HG02610 (cell line): ENCODE results near the gene SMIM10L2A.
"Not testable (repeated sequence)": the region's sequence is repeated elsewhere in the genome, so short reads cannot be mapped to it uniquely, and the experiment has no call there.

ENCODE experiments used
- ATAC-seq: cut with Tn5 transposase; IDR thresholded peaks from one replicate; pipeline ENCODE4 v1.9.1; 2021; ENCODE audit warnings: mild to moderate bottlenecking, moderate library complexity; ENCODE audit not compliant: unreplicated experiment

The SMIM10L2A gene

DNA sequence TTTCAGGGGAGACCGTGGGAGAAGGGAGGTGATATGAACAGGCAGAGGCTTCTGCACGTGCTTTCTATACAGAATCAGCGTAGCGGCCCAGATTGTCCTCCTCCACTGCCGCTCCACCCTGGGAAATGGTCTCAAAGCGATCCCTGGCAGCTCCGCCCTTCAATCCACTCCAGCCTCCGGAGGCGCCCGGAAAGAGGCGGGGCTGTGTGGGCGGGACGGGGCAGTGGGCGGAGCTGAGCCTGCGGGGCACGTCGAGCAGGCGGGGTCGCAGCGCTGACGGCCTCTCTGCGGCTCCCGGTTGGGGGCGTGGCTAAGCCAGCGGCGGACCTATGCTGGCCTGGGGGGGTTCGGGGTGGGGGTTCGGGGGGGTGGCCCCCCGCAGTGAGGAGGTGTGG, 210 bp upstream of the SMIM10L2A start:
- peak; percentile 95 for ATAC-seq

GRCh38 chrX:135422810-135423168, 1.0 kb downstream of the SMIM10L2A start:
- ATAC-seq = not testable (repeated sequence)

DNA sequence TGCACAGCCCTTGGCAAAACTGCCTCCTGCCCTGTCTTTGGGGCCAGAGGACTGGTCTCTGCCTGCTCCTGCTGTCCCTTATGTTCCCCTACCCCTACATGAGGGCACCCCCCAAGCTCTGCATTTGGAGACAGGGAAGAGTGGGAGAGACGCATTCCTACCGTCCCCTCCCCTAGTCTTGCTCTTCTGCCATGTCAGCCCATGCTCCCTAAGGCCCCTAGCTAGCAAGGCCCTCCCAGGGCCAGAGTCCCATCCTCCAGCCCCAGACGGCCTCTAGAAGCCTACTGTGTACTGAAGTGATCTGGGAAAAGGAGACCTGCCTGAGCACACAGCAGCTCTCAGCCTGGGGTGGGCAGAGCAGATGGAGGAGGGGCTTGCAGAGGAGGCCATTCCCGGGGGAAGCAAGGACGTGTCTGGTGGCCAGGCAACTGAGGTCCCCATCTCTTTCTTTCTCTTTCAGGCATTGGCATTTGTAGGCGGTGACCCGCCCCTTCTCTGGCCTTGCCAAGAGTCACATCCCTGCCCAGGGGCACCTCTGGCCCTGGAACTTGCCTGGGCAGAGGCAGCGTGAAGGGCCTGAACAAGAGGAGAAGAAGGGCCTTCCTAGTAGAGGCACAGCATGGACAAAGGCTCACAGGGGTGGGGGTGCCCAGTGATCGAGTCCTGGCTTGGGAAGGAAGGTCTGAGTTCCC, 1.6 kb downstream of the SMIM10L2A start:
- not testable (repeated sequence) for ATAC-seq

GRCh38 chrX:135424469-135424868, 2.7 kb downstream of the SMIM10L2A start:
- ATAC-seq = no peak

DNA sequence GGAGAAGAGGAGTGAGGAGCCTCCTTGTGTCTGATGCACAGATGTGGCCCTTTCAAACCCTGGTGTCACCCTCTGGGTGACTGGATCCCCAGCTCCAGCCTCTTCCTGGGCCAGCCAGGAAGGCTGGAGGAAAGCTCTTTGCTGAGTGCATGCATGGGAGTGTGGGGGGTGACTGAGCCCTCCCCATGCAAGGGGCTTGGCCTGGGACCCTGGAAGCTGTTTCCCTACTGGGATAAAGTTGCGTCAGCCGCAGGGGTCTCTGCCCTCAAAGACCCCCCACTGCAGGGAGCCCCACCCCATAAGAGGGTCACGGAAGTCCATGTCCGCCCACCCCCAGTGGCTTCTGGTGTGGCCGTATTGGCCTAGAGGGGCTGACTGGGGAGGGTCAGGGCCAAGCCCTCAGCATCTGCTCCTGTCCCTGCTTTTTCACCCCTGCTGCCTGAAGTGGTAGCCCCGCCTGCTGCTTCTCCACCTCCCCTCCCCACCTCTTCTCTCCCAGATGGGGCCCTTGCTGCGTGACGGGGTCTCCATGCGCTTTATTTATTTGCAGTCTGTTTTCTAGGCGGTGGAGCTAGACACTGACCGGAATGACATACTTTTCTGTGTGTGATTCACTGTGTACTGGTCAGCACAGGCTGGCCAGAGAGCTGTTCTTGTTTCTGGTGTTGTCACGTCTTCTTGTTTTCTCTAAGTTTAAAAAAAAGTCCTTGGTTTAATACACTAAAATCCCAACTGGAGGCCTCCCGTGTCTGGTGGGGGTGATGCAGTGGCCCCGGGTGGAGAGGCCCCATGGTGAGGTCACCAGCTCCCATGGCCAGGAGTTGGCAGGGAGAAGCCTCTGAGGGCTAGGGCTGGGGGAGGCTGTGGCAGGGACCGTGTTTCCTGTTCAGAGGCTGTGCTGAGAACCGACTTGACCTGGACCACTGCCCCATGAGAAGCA, 3.6 kb downstream of the SMIM10L2A start:
- ATAC-seq = no peak

GRCh38 chrX:135429429-135429828, 7.7 kb downstream of the SMIM10L2A start:
- no peak for ATAC-seq

DNA sequence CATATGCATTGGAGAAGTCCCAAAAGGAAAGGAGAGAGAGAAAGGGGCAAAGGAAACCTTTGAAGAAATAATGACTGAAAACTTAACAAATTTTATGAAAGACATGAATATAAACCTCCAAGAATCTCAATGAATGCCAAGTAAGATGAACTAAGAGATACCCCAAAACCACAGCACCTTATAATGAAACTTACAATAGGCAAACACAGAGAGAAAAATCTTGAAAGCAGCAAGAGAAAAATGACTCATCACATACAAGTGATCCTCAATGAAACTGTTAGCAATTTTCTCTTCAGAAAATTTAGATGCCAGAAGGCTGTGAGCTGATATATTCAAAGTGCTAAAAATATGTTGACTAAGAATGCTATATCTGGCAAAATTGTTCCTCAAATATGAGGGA, 10.1 kb downstream of the SMIM10L2A start:
- ATAC-seq = no peak

DNA sequence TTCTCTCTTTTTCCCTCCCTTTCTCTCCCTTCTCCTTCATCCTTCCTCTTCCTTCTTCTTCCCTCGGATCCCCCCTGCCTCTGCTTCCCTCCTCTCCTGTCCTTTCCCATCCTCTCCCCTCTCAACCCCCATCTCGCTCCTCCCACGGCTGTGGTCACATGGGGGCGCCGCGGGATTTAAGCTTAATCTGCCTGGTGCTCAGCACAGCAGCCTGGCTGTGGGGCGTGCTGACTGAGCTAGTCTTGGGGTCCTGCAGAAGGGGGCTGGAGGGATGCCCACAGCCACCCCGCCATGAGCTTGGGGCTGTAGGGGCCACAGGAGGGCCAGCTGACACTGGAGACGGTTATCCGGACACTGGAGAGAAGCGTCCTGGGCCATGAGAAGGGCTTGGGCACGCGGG, 10.7 kb downstream of the SMIM10L2A start:
- no peak for ATAC-seq

DNA sequence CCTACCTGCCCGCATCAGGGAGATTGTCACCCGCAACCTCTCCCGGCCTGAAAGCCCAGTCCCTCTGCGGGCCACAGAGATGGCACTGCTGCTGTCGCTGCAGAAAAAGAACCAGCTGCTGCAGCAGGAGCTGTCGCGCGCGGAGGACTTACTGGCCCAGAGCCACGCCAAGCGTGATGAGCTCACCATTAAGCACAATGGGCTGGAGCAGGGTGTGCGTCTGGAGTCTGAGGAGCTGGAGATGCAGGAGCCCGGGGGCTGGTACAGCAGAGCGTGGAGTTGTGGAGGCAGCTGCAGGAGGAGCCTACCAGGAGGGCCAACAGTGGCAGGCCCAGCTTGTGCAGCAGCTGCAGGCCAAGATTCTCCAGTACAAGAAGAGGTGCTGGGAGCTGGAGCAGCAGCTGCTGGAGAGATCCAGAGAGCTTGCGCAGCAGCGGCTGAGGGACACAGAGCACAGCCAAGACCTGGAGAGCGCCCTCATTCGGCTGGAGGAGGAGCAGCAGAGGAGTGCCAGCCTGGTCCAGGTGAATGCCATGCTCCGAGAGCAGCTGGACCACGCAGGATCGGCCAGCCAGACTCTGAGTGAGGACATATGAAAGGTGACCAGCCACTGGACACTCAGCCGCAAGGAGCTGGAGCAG, 11.3 kb downstream of the SMIM10L2A start:
- no peak for ATAC-seq

GRCh38 chrX:135433531-135434257, 11.9 kb downstream of the SMIM10L2A start:
- ATAC-seq = no peak

- no peak for ATAC-seq
Observed at GRCh38 chrX:135434258-135435138, 12.8 kb downstream of the SMIM10L2A start.

GRCh38 chrX:135435139-135435922, 13.6 kb downstream of the SMIM10L2A start:
- no peak for ATAC-seq

- no peak for ATAC-seq
Observed at GRCh38 chrX:135435933-135436332, 14.2 kb downstream of the SMIM10L2A start.

DNA sequence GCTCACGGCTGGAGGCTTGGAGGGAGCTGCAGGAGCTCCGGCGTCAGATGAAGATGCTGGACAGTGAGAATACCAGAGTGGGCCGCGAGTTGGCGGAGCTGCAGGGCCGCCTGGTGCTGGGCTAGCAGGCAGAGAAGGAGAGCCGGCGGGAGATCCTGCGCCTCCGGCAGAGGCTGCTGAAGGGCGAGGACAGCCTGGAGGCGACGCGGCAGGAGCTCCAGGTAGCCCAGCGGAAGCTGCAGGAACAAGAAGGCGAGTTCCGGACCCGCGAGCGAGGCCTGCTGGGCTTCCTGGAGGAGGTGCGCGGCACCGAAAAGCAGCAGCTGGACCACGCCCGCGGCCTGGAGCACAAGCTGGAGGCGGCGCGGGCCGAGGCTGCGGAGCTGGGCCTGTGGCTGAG, 14.7 kb downstream of the SMIM10L2A start:
- no peak for ATAC-seq

DNA sequence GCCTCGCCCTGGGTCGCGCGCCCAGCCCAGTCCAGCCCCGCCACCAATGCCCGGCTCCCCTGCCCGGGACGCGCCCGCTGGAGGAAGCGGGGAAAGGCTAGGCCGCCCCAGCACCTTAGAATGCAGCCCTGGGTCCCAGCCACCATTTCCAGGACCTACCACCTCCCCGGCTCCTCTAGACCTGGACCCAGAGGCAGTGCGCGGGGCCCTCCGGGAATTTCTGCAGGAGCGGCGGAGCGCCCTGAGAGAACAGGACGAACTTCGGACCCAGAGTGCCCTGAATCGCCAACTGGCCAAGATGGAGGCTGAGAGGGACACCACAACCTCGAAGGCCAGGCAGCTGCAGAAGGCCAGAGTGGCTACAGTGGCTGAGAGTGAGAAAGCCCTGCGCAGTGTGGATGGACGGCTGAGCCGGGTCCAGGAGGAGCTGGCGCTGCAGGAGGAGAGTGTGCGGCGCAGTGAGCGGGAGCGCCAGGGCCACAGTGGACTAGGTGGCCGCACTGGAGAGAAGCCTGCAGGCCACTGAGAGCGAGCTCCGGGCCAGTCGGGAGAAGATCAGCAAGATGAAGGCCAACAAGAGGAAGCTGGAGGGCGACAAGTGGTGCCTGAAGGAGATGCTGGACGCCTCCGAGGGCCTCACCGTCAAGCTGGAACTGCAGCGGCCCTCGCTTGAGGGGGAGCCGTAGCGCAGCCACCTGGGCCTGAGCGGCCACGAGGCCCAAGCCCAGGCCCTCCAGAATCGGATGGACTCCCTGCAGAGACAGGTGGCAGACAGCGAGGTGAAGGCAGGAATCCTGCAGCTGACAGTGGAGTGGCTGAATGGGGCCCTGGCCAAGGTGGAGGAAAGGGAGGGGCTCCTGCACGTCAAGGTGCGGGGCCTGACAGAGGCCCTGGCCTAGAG, 15.5 kb downstream of the SMIM10L2A start:
- no peak for ATAC-seq

- no peak for ATAC-seq
Observed at GRCh38 chrX:135437867-135438733, 16.4 kb downstream of the SMIM10L2A start.

GRCh38 chrX:135438734-135439043, 16.9 kb downstream of the SMIM10L2A start:
- no peak for ATAC-seq
